ENCODE results near the gene SYCP2L. TPM values are rescaled to one million over a fixed set of nuclear protein-coding genes. Genes with fewer than 3 reads are reported as not detected.
A peak's percentile ranks its signal among the peaks of the same experiment; 100 is the strongest.
"Not testable (repeated sequence)": the region's sequence is repeated elsewhere in the genome, so short reads cannot be mapped to it uniquely, and the experiment has no call there.

SYCP2L gene
- total and polyA plus RNA-seq, 8 donors: 1.1 to 2.3 (median 1.4) TPM

DNA sequence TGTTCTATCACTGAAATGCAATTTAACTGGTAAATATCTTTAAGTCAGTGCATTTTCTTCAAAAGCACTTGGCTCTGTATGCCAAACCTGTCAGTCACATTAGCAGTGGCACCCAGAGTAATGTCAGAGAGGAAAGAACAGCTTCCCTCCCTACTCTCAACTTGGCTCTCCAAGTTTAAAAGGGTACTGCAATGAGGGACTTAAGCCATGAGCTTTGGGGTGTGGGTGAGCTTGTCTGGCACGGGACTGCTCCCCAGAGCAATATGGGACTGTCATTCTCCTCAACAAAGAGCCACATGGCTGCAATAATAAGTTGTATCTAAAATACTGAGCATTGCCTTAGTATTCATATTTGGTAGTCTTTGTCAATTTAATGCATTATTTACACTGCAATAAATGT is 9.0 kb upstream of the SYCP2L start:
- Histone ChIP-seq H3K27me3 (peaks cover 0 to 11% (median 2%) of the 10 kb centered on the region in 4 donors), H3K4me3 (no peak overlapping the region), H3K9me3 (no peaks in the 10 kb centered on the region), H3K36me3 (no peaks in the 10 kb centered on the region), H3K27ac (no peak overlapping the region), H3K4me1 (peaks cover 0 to 6% (median 0%) of the 10 kb centered on the region in 3 donors)
- 66 to 90% methylated on average over 1 of the region's 1 CpG for WGBS, 2 donors
- TF ChIP-seq, protein P1, sequence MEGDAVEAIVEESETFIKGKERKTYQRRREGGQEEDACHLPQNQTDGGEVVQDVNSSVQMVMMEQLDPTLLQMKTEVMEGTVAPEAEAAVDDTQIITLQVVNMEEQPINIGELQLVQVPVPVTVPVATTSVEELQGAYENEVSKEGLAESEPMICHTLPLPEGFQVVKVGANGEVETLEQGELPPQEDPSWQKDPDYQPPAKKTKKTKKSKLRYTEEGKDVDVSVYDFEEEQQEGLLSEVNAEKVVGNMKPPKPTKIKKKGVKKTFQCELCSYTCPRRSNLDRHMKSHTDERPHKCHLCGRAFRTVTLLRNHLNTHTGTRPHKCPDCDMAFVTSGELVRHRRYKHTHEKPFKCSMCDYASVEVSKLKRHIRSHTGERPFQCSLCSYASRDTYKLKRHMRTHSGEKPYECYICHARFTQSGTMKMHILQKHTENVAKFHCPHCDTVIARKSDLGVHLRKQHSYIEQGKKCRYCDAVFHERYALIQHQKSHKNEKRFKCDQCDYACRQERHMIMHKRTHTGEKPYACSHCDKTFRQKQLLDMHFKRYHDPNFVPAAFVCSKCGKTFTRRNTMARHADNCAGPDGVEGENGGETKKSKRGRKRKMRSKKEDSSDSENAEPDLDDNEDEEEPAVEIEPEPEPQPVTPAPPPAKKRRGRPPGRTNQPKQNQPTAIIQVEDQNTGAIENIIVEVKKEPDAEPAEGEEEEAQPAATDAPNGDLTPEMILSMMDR (IDR thresholded peaks at IDR 0.05): no peak
- no peak for ATAC-seq
- DNase-seq: no peak
- FAIRE-seq: no peak
- intact Hi-C loops (cut with DNase I): no loop called here

DNA sequence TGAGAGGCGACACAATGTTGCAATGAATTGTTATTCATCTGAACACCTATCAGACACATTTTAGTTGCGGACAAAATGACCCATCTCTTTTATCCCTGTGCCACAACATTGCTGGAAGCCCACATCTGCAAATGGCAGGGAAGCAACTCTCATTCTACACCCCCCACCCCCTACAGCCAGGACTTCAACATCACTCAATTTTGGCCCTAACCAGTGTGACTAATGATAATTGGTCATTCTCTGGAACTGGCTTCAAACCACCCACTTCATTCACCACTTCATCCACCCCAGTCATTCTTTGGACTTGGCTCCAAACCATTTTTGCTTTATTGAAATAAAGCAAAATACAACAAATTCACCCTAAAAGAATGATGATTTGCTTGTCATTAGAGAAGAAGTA is 6.5 kb upstream of the SYCP2L start:
- H3K27me3 ChIP-seq: peaks cover 0 to 26% (median 8%) of the 10 kb centered on the region in 4 donors
- H3K36me3 ChIP-seq: no peaks in the 10 kb centered on the region
- no peak overlapping the region for H3K27ac ChIP-seq
- FAIRE-seq: no peak
- intact Hi-C loops (cut with DNase I): no loop called here
- ATAC-seq: no peak
- no peak overlapping the region for H3K4me3 ChIP-seq
- H3K4me1 ChIP-seq: no peaks in the 10 kb centered on the region
- no peaks in the 10 kb centered on the region for H3K9me3 ChIP-seq
- no peak for DNase-seq
- TF ChIP-seq, protein P1 (IDR thresholded peaks at IDR 0.05): no peak
- WGBS, 2 donors: 90 to 91% methylated on average over 2 of the region's 2 CpGs

DNA sequence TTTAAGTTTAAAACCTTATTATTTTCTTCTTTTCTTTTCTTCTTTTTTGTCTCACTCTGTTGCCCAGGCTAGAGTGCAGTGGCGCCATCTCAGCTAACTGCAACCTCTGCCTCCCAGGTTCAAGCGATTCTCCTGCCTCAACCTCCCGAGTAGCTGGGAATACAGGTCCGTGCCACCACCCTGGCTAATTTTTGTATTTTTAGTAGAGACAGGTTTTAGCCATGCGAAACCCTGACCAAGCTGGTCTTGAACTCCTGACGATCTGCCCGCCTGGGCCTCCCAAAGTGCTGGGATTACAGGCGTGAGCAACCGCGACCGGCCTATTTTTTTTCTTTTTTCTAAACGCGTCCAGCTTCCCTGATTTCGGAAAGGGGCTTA is 4.6 kb upstream of the SYCP2L start:
- H3K36me3 ChIP-seq; H3K4me1 ChIP-seq; FAIRE-seq; H3K27ac ChIP-seq; intact Hi-C loops (cut with DNase I); DNase-seq; ATAC-seq; H3K9me3 ChIP-seq: not testable (repeated sequence)
- Histone ChIP-seq H3K4me3 (peak overlapping the region in 1 of 4 donors; percentile 12), H3K27me3 (peaks cover 4 to 42% (median 12%) of the 10 kb centered on the region in 4 donors)
- 26 to 29% methylated on average over 14 of the region's 14 CpGs for WGBS, 2 donors

DNA sequence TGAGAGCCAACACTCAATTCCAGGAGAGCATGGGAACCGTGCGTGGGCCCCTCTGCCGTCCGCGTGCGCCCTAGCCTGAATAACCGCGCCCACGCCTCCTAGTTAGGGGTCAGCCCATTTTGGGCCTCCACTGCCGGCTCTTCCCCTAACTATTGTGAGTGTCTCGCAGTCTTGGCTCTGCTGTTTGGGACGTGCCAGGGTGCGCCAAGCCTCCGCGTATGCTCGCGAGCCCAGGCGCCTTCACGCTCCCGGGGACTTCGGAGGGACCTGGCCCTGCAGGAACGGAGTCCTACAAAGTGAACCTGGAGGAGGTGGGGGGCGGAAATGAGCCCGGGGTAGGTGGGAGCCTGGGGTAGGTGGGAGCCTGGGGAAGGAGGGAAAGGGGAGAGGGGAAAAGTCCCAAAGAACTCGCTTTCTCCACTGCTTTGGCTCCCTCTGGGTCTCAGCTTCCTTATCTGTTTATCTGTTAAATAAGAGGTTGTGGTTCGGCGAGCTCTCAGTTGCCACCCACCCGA is 4.1 kb upstream of the SYCP2L start:
- H3K9me3 ChIP-seq: no peaks in the 10 kb centered on the region
- DNase-seq: no peak
- no peaks in the 10 kb centered on the region for H3K36me3 ChIP-seq
- peaks cover 0 to 4% (median 0%) of the 10 kb centered on the region in 3 donors for H3K4me1 ChIP-seq
- H3K27ac ChIP-seq: no peak overlapping the region
- intact Hi-C loops (cut with DNase I): no loop called here
- peaks cover 4 to 42% (median 12%) of the 10 kb centered on the region in 4 donors for H3K27me3 ChIP-seq
- TF ChIP-seq, protein P1 (IDR thresholded peaks at IDR 0.05): no peak
- no peak for FAIRE-seq
- 7 to 9% methylated on average over 28 of the region's 28 CpGs for WGBS, 2 donors
- H3K4me3 ChIP-seq: no peak overlapping the region
- ATAC-seq: peak in 1 of 4 donors; percentile 10

DNA sequence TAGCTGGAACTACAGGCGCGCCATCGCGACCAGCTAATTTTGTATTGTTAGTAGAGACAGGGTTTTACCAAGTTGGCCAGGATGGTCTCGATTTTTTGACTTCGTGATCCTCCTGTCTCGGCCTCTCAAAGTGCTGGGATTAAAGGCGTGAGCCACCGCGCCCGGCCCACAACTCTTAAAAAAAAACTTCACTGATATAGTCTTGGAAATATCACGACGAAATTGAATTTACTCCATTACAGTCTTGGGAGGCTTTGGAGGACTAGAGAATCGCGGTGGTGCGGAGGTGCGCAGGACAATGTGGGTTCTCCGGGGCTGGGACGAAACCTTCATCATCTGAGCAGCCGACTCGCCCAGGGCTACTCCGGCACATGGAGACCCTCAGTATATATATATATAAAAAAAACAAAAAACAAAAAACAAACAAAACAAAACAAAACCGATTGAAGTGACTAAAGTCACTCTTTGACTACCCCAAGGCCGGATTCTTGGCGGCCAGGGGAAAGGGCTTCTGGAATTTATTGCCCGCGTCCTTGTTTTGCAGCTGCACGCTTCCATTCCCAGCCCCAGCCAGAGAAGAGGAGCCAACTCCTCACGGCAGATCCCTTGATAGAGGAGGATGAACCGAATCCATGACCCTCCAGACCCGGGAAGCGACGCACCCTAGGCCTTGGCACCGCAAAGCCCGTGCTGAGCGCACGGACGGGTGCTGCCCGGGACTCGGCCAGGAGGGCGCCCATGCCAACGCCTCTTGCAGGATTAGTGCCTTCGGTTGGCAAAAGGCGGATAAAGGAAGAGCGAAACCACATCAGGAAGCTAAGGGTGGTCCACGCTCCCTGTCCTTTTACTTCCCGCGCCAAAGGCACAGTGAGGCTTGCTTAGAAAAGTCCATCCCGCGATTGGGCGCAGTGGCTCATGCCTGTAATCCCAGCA is 3.3 kb upstream of the SYCP2L start:
- TF ChIP-seq, protein P1 (IDR thresholded peaks at IDR 0.05): no peak
- Histone ChIP-seq H3K4me3 (no peak overlapping the region), H3K4me1 (peaks cover 0 to 4% (median 0%) of the 10 kb centered on the region in 3 donors), H3K9me3 (no peaks in the 10 kb centered on the region), H3K27me3 (peaks cover 4 to 42% (median 12%) of the 10 kb centered on the region in 4 donors), H3K36me3 (no peaks in the 10 kb centered on the region), H3K27ac (no peak overlapping the region)
- intact Hi-C loops (cut with DNase I): no loop called here
- ATAC-seq (no peak), FAIRE-seq (no peak), DNase-seq (no peak)
- WGBS, 2 donors: 12 to 13% methylated on average over 51 of the region's 51 CpGs

Data from pancreas (tissue), 10 donors.